CD4-positive, alpha-beta memory T cell (primary cell): ENCODE data around the gene NTN1. TPM values are rescaled to one million over a fixed set of nuclear protein-coding genes. Genes with fewer than 3 reads are reported as not detected.

Experiments used
- CTCF ChIA-PET: fragments of 350-600 bp; sonication (Branson Sonifier 250); formaldehyde crosslinking; loops from one replicate; lab custom pipeline; 2021; ENCODE audit warnings: inconsistent platforms; ENCODE audit not compliant: partially characterized antibody; lab: Charles Lee
- POLR2A ChIA-PET: fragments of 350-600 bp; sonication (Branson Sonifier 250); formaldehyde crosslinking; loops from one replicate; lab custom pipeline; 2021; ENCODE audit not compliant: partially characterized antibody; lab: Charles Lee
- DNase-seq, 5 donors: peaks; one replicate each; pipeline versions ENCODE4 v3.0.0 to v3.0.0-alpha.2; 2020 to 2022; ENCODE audit warnings: mixed read lengths in 1 of 5
- H3K27ac ChIP-seq: one replicate; pipeline ENCODE4 v1.7.0; 2013; ENCODE audit warnings: low read depth, low read length
- H3K27me3 ChIP-seq: 2 replicates; pipeline ENCODE4 v1.7.0; 2013; ENCODE audit warnings: mild to moderate bottlenecking, low read length, moderate library complexity; ENCODE audit not compliant: insufficient read depth
- H3K36me3 ChIP-seq: 2 replicates; pipeline ENCODE4 v1.7.0; 2013; ENCODE audit warnings: mild to moderate bottlenecking, low read length, moderate library complexity; ENCODE audit not compliant: insufficient read depth
- H3K4me1 ChIP-seq: 2 replicates; pipeline ENCODE4 v1.7.0; 2013; ENCODE audit warnings: mild to moderate bottlenecking, low read length, moderate library complexity; ENCODE audit not compliant: insufficient read depth
- H3K4me3 ChIP-seq, 2 donors: one replicate each; pipeline ENCODE4 v1.7.0; 2013; ENCODE audit warnings: low read length in 2 of 2, mild to moderate bottlenecking in 1 of 2
- H3K9me3 ChIP-seq, 2 donors: one replicate each; pipeline ENCODE4 v1.7.0; 2013; ENCODE audit warnings: low read length in 2 of 2, control low read depth in 1 of 2; ENCODE audit not compliant: control insufficient read depth in 1 of 2
- H3K27ac Mint-ChIP-seq, 7 donors: one replicate each; pipeline ENCODE4 v1.8.0; 2020 to 2021; ENCODE audit warnings: mixed read lengths in 7 of 7, mild to moderate bottlenecking in 6 of 7, inconsistent platforms in 3 of 7, moderate library complexity in 3 of 7
- H3K27me3 Mint-ChIP-seq, 2 donors: one replicate each; pipeline ENCODE4 v1.8.0; 2020 to 2021; ENCODE audit warnings: mixed read lengths in 2 of 2
- H3K36me3 Mint-ChIP-seq, 2 donors: one replicate each; pipeline ENCODE4 v1.8.0; 2020 to 2021; ENCODE audit warnings: mixed read lengths in 2 of 2, inconsistent platforms in 1 of 2, mild to moderate bottlenecking in 1 of 2
- H3K4me1 Mint-ChIP-seq, 4 donors: one replicate each; pipeline ENCODE4 v1.8.0; 2020 to 2021; ENCODE audit warnings: mixed read lengths in 4 of 4, mild to moderate bottlenecking in 1 of 4
- H3K4me3 Mint-ChIP-seq, 8 donors: one replicate each; pipeline ENCODE4 v1.8.0; 2020 to 2021; ENCODE audit warnings: mixed read lengths in 8 of 8, mild to moderate bottlenecking in 7 of 8, moderate library complexity in 6 of 8, inconsistent platforms in 3 of 8
- H3K9me3 Mint-ChIP-seq, 8 donors: one replicate each; pipeline ENCODE4 v1.8.0; 2020 to 2021; ENCODE audit warnings: mixed read lengths in 8 of 8, mild to moderate bottlenecking in 5 of 8, inconsistent platforms in 3 of 8, moderate library complexity in 1 of 8
- intact Hi-C: fragments of 100-400 bp; cut with micrococcal nuclease; formaldehyde crosslinking; loops from one replicate; pipeline ENCODE4 v1.15.1; 2023
- polyA plus RNA-seq, 2 donors: library from polyadenylated mRNA; unstranded; fragments of 300-500 nt; fragmentation: Illumina TruSeq; gene quantifications; one replicate each; pipeline ENCODE4 v1.2.3, GENCODE V29; 2021
- total RNA-seq, 2 experiments: library from RNA; stranded (reverse); gene quantifications; one replicate each; pipeline ENCODE4 v1.2.3, GENCODE V29; 2021

NTN1 gene
- total and polyA plus RNA-seq, 4 experiments from 2014 or later: 0.02 TPM; not detected in 3

- CTCF ChIA-PET: no interaction called here
- H3K36me3 Mint-ChIP-seq: no peaks in the 10 kb centered on the region
- intact Hi-C loops: no loop called here
- H3K27me3 Mint-ChIP-seq: peaks cover 9 to 26% of the 10 kb centered on the region in 2 donors
- H3K4me3 Mint-ChIP-seq: no peak overlapping the region
- no peak overlapping the region for H3K4me3 ChIP-seq
- no peaks in the 10 kb centered on the region for H3K9me3 ChIP-seq
- H3K4me1 ChIP-seq: no peaks in the 10 kb centered on the region
- POLR2A ChIA-PET: no interaction called here
- no peaks in the 10 kb centered on the region for H3K36me3 ChIP-seq
- H3K27ac ChIP-seq: no peak overlapping the region
- H3K9me3 Mint-ChIP-seq: peaks cover 3 to 17% (median 5%) of the 10 kb centered on the region in 8 donors
- no peak for DNase-seq
- no peaks in the 10 kb centered on the region for H3K27me3 ChIP-seq
- no peak overlapping the region for H3K27ac Mint-ChIP-seq
- no peaks in the 10 kb centered on the region for H3K4me1 Mint-ChIP-seq
Observed at GRCh38 chr17:9036336-9036735, 15.0 kb downstream of the NTN1 start.

- H3K36me3 Mint-ChIP-seq: no peaks in the 10 kb centered on the region
- Histone ChIP-seq H3K4me3 (no peak overlapping the region), H3K4me1 (no peaks in the 10 kb centered on the region), H3K36me3 (no peaks in the 10 kb centered on the region), H3K27me3 (no peaks in the 10 kb centered on the region), H3K9me3 (no peaks in the 10 kb centered on the region), H3K27ac (no peak overlapping the region)
- intact Hi-C loops: no loop called here
- POLR2A ChIA-PET: no interaction called here
- H3K27ac Mint-ChIP-seq: peak overlapping the region in 1 of 7 donors; percentile 0
- no peak for DNase-seq
- peaks cover 6 to 23% of the 10 kb centered on the region in 2 donors for H3K27me3 Mint-ChIP-seq
- H3K4me3 Mint-ChIP-seq: no peak overlapping the region
- H3K4me1 Mint-ChIP-seq: no peaks in the 10 kb centered on the region
- peaks cover 3 to 17% (median 5%) of the 10 kb centered on the region in 8 donors for H3K9me3 Mint-ChIP-seq
- CTCF ChIA-PET: no interaction called here
Observed at GRCh38 chr17:9037736-9038135, 16.4 kb downstream of the NTN1 start.

GRCh38 chr17:9038380-9038779 lies 17.1 kb downstream of the NTN1 start:
- no peak overlapping the region for H3K4me3 Mint-ChIP-seq
- H3K36me3 Mint-ChIP-seq: no peaks in the 10 kb centered on the region
- H3K9me3 Mint-ChIP-seq: peaks cover 3 to 17% (median 5%) of the 10 kb centered on the region in 8 donors
- intact Hi-C loops: no loop called here
- no peaks in the 10 kb centered on the region for H3K27me3 ChIP-seq
- H3K27ac ChIP-seq: no peak overlapping the region
- POLR2A ChIA-PET: no interaction called here
- H3K9me3 ChIP-seq: no peaks in the 10 kb centered on the region
- DNase-seq: no peak
- H3K27ac Mint-ChIP-seq: no peak overlapping the region
- peaks cover 5 to 23% of the 10 kb centered on the region in 2 donors for H3K27me3 Mint-ChIP-seq
- H3K4me1 ChIP-seq: no peaks in the 10 kb centered on the region
- H3K36me3 ChIP-seq: no peaks in the 10 kb centered on the region
- no peak overlapping the region for H3K4me3 ChIP-seq
- H3K4me1 Mint-ChIP-seq: no peaks in the 10 kb centered on the region
- CTCF ChIA-PET: no interaction called here

- Mint-ChIP-seq H3K27ac (no peak overlapping the region), H3K4me1 (no peaks in the 10 kb centered on the region), H3K27me3 (peaks cover 18 to 20% of the 10 kb centered on the region in 2 donors), H3K4me3 (no peak overlapping the region), H3K36me3 (no peaks in the 10 kb centered on the region), H3K9me3 (peaks cover 3 to 16% (median 7%) of the 10 kb centered on the region in 8 donors)
- Histone ChIP-seq H3K27me3 (no peaks in the 10 kb centered on the region), H3K4me3 (no peak overlapping the region), H3K9me3 (no peaks in the 10 kb centered on the region), H3K36me3 (no peaks in the 10 kb centered on the region), H3K4me1 (no peaks in the 10 kb centered on the region), H3K27ac (no peak overlapping the region)
- ChIA-PET CTCF (no interaction called here), POLR2A (no interaction called here)
- intact Hi-C loops: no loop called here
- no peak for DNase-seq
Observed at GRCh38 chr17:9044772-9045463, 23.6 kb downstream of the NTN1 start.

- H3K4me1 ChIP-seq: no peaks in the 10 kb centered on the region
- no peak overlapping the region for H3K27ac ChIP-seq
- Mint-ChIP-seq H3K36me3 (no peaks in the 10 kb centered on the region), H3K27ac (no peak overlapping the region), H3K9me3 (peaks cover 0 to 8% (median 2%) of the 10 kb centered on the region in 8 donors), H3K4me3 (no peak overlapping the region), H3K27me3 (peaks cover 12 to 17% of the 10 kb centered on the region in 2 donors), H3K4me1 (no peaks in the 10 kb centered on the region)
- intact Hi-C loops: no loop called here
- no peaks in the 10 kb centered on the region for H3K9me3 ChIP-seq
- no peak overlapping the region for H3K4me3 ChIP-seq
- no peak for DNase-seq
- CTCF ChIA-PET: no interaction called here
- H3K27me3 ChIP-seq: no peaks in the 10 kb centered on the region
- H3K36me3 ChIP-seq: no peaks in the 10 kb centered on the region
- POLR2A ChIA-PET: no interaction called here
Observed at GRCh38 chr17:9050801-9051401, 29.6 kb downstream of the NTN1 start.

GRCh38 chr17:9051561-9051960 lies 30.3 kb downstream of the NTN1 start:
- Histone ChIP-seq H3K4me3 (no peak overlapping the region), H3K27me3 (no peaks in the 10 kb centered on the region), H3K27ac (no peak overlapping the region), H3K4me1 (no peaks in the 10 kb centered on the region), H3K36me3 (no peaks in the 10 kb centered on the region), H3K9me3 (no peaks in the 10 kb centered on the region)
- H3K36me3 Mint-ChIP-seq: no peaks in the 10 kb centered on the region
- no peak for DNase-seq
- no peaks in the 10 kb centered on the region for H3K4me1 Mint-ChIP-seq
- H3K27me3 Mint-ChIP-seq: peaks cover 9 to 17% of the 10 kb centered on the region in 2 donors
- ChIA-PET POLR2A (no interaction called here), CTCF (no interaction called here)
- H3K9me3 Mint-ChIP-seq: peaks cover 0 to 8% (median 2%) of the 10 kb centered on the region in 8 donors
- H3K27ac Mint-ChIP-seq: no peak overlapping the region
- intact Hi-C loops: no loop called here
- no peak overlapping the region for H3K4me3 Mint-ChIP-seq

- H3K4me1 Mint-ChIP-seq: no peaks in the 10 kb centered on the region
- POLR2A ChIA-PET: no interaction called here
- no peak overlapping the region for H3K27ac Mint-ChIP-seq
- H3K9me3 Mint-ChIP-seq: peaks cover 0 to 7% (median 2%) of the 10 kb centered on the region in 8 donors
- H3K4me3 ChIP-seq: no peak overlapping the region
- no peaks in the 10 kb centered on the region for H3K9me3 ChIP-seq
- no peak for DNase-seq
- no peaks in the 10 kb centered on the region for H3K27me3 ChIP-seq
- intact Hi-C loops: no loop called here
- H3K27me3 Mint-ChIP-seq: peaks cover 10 to 20% of the 10 kb centered on the region in 2 donors
- H3K27ac ChIP-seq: no peak overlapping the region
- no peak overlapping the region for H3K4me3 Mint-ChIP-seq
- no peaks in the 10 kb centered on the region for H3K4me1 ChIP-seq
- H3K36me3 Mint-ChIP-seq: no peaks in the 10 kb centered on the region
- CTCF ChIA-PET: no interaction called here
- H3K36me3 ChIP-seq: no peaks in the 10 kb centered on the region
Observed at GRCh38 chr17:9052921-9053320, 31.6 kb downstream of the NTN1 start.
